Cardiac fibroblast (primary cell): ENCODE results near the gene COL18A1.

ENCODE experiments used
- DNase-seq, 2 donors: peaks; one replicate each; pipeline versions ENCODE4 v3.0.0 to v3.0.0-alpha.2; 2010; ENCODE audit warnings: low read depth in 2 of 2
- H3K4me3 ChIP-seq, 2 donors: replicated peaks in 1 of 2; 1 replicate in 1 of 2; 2 replicates in 1 of 2; pipeline ENCODE4 v1.5.1; 2011; ENCODE audit warnings: low read depth in 2 of 2, low read length in 2 of 2, mild to moderate bottlenecking in 2 of 2, moderate library complexity in 1 of 2
- TF ChIP-seq, protein P1 (sequence below): IDR thresholded peaks from one replicate; pipeline ENCODE4 v1.5.1; 2011; ENCODE audit warnings: low read depth, mild to moderate bottlenecking, low read length, inconsistent platforms

Gene COL18A1

DNA sequence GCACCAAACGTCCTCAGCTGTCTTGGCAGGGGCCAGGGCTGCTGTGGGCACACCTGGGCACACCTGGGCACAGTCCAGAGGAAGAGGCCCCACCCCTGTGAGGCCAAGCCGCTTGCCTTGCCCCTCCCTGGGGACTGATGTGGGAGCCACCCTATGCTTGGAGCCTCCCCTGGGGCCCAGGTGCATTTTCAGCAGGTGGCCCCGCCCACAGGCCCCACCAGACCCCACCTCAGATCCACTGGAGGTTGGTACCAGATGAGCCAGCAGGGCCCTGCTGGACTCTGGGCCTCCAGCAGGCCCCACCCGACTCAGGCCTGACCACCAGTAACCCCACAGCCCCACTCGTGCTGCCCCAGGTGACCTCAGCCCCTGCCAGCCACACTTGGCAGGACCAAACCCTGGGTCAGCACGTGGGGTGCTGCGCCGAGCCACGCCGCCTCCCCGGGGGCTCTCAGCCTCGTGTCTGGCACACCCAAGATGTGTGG is 128.4 kb downstream of the COL18A1 start:
- no peak for DNase-seq
- H3K4me3 ChIP-seq: no peak overlapping the region
- TF ChIP-seq, protein P1, sequence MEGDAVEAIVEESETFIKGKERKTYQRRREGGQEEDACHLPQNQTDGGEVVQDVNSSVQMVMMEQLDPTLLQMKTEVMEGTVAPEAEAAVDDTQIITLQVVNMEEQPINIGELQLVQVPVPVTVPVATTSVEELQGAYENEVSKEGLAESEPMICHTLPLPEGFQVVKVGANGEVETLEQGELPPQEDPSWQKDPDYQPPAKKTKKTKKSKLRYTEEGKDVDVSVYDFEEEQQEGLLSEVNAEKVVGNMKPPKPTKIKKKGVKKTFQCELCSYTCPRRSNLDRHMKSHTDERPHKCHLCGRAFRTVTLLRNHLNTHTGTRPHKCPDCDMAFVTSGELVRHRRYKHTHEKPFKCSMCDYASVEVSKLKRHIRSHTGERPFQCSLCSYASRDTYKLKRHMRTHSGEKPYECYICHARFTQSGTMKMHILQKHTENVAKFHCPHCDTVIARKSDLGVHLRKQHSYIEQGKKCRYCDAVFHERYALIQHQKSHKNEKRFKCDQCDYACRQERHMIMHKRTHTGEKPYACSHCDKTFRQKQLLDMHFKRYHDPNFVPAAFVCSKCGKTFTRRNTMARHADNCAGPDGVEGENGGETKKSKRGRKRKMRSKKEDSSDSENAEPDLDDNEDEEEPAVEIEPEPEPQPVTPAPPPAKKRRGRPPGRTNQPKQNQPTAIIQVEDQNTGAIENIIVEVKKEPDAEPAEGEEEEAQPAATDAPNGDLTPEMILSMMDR: no peak

DNA sequence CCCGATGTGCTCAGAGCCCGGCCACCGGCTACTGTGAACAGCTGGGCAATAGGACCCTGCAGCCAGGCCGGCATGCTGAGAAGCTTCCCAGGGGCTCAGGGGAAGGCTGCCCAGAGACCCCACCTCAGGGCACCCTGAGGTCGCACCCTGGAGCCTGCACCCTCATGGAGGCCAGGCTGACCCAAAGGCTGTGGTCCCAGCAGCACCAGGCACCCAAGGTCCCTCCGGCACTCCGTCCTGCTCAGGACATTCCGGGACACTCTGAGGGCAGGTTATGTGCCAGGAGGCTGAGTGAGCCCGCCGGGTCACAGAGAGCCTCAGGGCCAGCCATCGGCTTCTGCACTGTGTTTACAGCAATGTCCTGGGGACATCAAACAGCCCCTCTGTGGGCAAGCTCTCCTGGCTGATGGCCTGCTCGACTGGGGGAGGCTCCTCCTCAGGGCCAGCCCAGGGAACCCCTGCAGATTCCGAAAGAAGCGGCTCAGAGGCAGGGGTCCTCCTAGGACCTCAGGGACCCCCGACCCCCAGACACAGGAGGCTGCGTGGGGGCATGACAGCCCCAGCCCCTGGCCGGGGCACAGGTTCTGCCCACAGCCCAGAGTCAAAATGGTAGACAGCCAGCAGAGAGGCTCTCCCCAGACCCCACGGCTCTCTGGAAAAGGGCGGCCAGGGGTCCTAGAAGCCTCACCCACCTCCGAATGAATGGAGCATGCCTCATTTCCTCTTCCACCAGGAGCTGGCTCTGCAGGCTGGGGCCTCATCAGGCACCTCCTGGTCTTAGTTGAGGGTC is 129.1 kb downstream of the COL18A1 start:
- no peak for DNase-seq
- TF ChIP-seq, protein P1: no peak
- no peak overlapping the region for H3K4me3 ChIP-seq

DNA sequence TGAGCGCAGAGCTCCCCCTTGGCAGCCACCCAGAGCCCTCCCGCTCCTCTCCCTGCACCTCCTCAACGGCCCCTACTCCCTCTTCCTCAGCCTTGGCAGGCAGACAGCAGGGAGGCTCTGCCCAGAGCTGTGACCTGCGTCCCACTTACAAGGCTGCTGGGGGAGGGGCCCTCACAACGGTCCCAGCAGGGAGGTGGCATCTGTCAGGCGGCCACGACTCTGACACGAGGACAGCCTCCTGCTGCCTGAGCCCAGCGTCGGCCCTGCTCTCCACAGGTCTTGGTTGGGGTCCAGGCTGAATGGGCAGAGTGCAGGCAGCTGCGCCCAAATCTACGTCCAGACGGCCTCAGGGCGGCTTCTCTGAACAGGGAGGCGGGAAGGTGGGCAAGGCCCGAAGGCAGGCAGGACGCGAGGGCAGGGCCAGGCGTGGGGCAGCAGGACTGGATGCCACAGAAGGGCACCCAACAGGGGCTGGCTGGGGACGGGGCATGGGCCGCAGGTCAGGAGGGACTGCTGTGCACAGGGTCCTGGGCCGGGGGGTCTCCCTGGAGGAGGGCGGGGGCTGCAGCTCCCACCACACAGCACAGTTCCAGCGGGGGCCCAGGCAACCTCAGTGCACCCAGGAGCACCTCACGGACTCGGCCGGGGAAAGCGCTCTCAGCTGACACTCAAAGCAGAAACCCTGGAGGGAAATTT is 129.8 kb downstream of the COL18A1 start:
- H3K4me3 ChIP-seq: no peak overlapping the region
- DNase-seq: peak in 1 of 2 donors; percentile 38
- TF ChIP-seq, protein P1: no peak

DNA sequence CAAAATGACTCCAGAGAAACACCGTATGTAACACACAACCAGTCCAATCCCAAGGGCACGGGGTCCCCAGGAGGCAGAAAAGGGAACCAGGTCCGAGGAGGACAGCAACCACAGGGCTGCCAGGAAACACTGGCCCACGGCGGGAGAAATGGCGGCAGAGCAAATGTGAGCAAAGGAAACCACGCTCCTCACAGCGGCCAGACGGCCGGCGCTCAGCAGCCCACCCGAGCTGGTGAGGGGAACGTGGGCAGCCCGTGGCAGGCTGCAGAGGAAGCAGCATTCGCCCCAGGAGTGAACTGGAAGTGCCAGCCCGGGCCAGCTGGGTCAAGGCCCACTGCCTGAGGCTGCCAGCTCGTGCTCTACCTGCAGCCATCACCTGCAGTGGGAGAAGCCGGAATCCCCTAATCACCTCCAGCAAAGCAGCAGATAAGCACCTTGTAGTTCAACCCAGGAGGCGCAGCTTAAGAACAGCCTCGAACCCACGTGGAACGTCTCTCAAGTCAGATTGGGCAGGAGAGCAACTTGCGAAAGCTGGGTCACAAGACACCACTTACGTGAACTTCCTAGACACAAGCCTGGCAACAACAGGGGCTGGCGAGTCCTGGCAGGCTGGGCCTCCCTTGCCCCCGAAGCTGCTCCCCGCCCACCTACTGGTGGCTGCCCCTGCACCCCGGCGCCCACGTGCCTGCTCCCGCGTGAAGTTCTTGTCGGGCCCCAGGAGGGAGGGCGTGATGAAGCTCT is 130.5 kb downstream of the COL18A1 start:
- TF ChIP-seq, protein P1: no peak
- DNase-seq: no peak
- H3K4me3 ChIP-seq: no peak overlapping the region

DNA sequence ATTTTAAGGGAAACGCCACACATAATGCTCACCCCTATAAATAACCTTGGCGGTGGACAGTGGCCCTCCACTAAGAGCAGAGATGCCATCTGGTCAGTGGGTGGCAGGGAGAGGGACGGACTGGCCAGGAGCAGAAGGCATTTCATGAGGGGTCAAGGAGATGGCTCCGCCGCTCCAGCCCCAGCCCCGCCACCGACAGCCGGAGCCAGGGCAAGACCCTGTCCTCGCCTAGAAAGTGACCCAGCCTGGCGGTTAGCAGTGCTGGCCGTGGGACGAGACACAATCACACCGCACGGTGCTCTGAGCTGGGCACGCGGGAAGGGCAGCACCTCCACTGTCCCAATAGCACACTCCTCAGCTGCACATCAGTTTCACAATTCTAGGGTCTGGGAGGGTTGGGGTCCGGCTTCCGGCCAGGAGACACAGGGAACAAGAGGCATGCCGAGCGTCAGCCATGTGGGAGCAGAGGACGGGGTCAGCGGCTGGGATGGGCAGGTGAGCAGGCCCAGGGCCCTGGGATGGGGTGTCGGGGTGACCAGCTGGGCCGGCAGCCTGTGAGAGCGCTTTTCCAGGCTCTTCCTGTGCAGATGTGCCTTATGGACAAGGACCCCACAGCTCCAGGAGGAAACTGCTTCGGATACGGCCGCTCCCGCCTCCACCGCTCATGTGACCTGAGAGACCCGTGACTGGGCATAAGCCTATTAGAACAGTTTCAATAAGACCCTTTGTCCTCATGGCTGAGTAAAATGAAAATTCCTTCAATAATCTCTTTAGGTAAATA is 131.5 kb downstream of the COL18A1 start:
- DNase-seq: no peak
- no peak overlapping the region for H3K4me3 ChIP-seq
- TF ChIP-seq, protein P1: no peak

DNA sequence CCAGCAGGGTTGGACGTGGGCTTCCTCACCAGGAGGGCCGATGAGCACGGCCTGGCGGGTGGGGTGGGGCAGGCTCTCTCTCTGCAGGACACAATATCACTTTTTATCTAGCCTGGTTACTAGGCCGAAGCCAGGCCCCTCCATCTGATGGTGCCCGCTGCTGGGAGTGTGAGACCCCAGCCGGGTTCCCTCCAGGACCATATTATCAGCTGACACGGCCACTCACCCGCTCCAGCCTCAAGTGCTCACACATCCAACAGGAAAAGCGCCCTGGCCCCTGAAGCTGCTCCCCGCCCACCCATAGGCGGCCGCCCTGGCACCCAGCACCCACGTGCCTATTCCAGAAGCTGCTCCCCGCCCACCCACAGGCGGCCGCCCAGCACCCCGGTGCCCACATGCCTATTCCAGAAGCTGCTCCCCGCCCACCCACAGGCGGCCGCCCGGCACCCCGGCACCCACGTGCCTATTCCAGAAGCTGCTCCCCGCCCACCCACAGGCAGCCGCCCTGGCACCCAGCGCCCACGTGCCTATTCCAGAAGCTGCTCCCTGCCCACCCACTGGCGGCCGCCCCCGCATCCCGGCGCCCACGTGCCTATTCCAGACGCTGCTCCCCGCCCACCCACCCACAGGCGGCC is 132.3 kb downstream of the COL18A1 start:
- DNase-seq: no peak
- TF ChIP-seq, protein P1: no peak
- H3K4me3 ChIP-seq: no peak overlapping the region
